GM19397 (cell line): Measurements from ENCODE around the gene BMP7.

ENCODE experiments used
- ATAC-seq: cut with Tn5 transposase; IDR thresholded peaks from one replicate; pipeline ENCODE4 v1.9.1; 2021; ENCODE audit warnings: mild to moderate bottlenecking, moderate library complexity; ENCODE audit not compliant: unreplicated experiment

Gene BMP7

DNA sequence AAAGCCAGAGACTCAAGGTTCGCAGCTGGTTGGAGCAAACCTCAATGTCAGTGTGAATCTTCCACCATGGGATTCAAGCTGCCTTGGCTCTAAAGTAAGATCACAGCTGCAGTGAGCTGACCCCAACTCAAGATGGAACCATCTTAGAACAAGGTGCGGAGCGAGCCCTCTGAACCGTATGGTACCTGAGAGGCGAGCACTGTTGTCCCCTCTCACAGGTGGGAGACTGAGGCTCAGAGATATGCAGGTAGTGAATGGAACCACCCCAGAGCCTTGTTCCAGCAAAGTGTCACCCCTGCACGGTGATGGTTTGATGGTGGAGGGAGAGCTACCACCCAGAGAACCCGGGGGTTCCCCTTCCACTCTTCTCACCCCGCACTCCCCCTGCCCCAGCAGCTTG lies 52.5 kb downstream of the BMP7 start:
- no peak for ATAC-seq

DNA sequence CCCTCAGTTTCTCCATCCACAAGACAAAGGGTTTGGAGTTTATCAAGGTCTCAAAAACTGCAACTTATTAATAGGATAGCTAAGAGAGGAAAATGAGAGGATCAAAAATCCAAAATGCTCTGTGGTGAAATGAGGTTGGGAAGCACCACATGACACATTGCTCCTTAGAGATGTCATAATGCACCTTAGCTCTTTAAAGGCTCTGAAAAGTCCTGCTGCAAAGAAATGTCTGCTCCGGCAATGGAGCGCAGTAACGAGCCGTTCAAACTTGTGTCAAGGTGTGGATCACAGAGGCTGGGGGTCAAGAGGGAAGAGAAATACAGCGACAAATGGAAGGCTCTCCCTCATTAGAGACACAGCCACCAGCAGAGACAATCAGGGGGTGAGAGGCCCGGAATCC lies 53.1 kb downstream of the BMP7 start:
- ATAC-seq = no peak

DNA sequence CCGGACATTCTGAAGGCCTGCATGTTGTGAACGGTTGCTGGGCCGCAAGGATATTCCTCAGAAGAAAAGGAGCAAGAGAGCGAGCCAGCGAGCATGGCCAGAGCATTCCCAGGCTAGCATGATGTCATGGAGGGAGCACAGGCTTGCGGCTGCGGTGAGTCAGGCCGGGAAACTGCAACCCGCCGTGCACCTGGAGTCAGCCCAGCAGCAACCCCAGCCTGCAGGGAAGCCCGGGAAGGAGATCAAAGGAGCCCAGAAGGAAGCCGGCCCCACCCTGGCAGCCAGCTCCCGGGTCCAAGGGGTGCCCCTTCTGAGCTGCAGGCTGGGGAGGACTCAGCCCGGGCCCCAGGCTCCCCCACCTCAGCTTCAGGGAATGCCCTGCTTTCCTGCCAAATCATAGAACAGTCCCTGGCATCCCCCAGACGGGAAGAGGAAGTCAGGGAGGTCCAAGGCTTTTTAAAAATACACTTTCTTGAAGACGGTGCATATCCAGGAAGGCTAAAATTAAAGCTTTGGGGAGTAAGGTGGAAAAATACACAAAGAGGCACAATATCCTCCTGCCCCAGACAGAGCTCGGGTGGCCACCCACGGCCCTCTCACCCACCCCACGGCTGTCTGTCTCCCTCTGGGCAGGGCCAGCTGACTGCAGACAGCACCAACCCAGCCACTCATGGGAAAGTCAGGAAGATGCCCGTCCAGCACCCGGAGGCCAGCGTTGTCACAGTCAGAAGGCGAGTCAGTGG lies 53.7 kb downstream of the BMP7 start:
- ATAC-seq = no peak

DNA sequence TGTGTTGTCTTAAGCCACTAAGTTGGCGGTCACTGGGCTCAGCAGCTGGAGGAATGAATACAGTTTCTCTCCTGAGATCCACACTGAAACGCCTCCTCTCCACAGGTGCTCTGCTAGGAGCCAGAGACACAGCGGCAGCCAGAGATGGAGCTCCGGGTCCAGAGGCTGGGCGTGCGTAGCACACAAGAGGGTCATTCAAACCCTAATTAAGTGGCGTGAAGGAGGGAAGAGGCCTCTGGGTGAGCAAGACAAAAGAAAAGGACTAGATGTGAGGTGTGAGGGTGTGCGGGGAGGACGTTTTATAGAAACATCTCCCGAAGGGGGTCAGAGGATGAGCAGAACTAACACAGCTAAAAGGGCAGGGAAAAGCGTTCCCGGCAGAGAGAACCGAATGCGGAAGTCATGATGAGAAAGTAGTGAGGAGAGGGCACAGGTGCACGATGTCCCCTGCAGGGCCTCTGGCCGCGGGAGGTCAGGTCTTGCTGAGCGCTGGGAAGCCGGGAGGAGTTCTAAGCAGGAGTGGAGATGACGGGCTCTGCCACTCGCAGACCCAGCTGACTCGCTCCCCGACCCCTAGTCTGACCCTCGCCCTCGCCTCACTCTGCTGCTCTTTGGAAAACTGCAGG lies 54.4 kb downstream of the BMP7 start:
- no peak for ATAC-seq

DNA sequence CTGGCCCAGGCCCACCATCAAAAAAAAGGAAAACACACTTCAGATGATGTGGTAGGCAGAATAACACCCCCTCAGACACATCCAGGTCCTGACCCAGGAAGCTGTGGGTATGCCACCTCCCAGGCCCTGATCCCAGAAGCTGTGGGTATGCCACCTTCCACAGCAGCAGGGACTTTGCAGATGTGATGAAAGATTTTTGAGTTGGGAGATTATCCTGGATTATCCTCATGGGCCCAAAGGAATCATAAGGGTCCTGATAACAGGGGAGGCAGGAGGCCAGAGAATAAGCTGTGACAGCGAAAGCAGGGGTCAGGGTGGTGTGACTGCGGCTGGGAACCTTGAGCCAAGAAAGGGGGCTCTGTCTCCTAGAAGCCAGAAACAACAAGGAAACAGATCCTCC lies 55.0 kb downstream of the BMP7 start:
- ATAC-seq = no peak

DNA sequence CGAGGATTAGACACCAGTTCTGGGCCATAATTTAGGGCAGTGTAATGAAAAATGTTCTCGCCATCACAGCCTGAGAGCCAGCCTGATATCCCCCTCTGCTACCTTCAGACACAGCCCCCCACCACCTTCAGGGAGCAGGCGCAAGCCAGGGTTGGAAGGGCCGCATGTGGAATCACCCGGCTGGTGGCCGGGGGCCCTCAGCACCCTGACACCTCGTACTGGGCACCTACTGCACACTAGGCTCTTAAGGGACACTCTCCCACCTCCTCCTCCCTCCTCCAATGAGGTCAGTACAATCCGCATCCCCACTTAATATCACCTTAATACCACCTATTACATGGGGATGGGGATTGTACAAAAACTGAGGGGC lies 55.5 kb downstream of the BMP7 start:
- no peak for ATAC-seq

DNA sequence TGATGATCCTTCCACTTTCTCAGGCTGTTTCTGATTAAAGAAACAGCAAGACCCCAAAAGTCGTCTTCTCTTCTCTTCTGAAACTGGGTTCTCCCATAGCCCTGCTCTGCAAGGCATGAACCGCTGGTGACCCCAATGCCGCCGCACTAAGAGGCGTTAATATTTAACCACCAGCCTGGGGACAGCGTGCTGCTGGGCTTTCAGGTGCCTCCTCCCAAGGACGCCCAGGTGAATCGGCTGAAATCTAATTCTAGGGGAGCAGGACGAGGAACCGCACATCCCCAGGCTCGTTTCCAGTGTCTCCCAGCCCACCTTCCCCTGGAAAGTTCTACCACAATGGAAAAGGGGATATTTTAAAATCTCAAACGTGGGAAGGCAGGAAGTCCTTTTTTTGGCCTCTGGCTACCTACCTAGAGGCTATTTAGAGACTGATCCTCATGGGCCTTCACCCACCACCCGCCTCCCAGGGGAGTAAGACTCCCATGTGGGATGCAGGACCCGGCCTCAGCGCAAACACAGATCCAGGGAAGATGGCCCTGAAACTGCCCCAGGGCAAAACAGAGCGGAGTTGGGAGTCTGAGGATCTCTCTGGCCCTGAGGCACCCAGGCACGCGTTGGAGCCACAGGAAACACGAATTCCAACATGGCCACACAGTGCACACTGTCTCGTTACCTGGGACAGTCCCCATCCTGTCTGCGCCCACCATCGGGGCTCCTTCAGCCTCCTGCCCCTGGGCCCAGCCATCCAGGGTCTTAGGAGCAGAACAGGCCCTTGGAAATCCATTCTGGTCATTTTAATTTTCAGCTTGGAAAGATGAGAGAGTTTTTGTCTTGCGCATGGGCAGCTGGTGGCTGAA lies 56.2 kb downstream of the BMP7 start:
- ATAC-seq = no peak

DNA sequence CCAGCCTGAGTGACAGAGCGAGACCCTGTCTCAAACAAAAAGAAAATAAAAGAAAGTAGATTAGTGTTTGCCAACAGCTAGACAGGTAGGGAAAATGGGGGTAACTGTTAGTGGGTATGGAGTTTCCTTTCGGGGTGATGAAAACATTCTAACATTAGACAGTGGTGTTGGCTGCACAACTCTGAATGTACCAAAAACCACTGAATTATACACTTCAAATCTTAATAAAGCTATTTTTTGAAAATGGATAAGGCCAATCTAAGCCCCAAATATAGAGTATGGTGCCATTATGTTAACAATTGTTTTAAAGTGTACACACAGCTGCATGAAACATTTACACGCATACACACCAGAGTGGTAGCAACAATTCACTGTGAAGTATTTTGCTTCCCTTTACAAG lies 57.0 kb downstream of the BMP7 start:
- ATAC-seq = no peak

DNA sequence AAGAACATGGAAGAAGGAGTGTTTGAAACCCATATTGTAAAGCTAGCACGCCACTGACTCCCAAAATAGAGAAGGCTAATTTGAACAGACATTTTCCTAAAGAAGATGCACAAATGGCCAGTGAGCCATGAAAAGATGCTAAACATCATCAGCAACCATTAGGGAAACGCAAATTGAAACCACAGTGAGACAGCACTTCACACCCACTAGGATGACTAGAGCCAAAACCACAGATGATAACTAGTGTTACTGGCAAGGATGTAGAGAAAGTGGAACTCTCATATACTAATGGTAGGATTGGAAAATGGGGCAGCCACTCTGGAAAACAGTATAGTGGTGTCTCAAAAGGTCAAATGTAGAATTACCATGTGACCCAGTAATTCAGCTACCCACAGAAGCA lies 58.2 kb downstream of the BMP7 start:
- ATAC-seq = no peak

DNA sequence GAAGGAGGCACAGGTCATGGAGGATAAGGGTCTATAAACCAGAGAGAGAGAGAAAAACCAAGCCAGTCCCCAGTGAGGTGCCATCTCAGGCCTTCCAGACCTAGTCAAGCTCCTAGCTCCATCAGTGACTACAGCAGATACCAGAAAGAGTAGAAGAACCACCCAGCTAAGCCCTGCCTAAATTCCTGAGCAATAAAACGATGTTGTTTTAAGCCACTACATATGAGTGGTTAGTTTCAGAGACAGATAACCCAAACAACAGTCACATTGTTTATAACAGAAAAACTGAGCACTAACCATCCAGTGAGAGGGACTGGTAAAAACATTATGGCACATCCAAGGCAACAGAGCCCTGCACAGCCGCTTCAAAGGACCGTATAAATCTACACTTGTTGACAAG lies 59.2 kb downstream of the BMP7 start:
- no peak for ATAC-seq

DNA sequence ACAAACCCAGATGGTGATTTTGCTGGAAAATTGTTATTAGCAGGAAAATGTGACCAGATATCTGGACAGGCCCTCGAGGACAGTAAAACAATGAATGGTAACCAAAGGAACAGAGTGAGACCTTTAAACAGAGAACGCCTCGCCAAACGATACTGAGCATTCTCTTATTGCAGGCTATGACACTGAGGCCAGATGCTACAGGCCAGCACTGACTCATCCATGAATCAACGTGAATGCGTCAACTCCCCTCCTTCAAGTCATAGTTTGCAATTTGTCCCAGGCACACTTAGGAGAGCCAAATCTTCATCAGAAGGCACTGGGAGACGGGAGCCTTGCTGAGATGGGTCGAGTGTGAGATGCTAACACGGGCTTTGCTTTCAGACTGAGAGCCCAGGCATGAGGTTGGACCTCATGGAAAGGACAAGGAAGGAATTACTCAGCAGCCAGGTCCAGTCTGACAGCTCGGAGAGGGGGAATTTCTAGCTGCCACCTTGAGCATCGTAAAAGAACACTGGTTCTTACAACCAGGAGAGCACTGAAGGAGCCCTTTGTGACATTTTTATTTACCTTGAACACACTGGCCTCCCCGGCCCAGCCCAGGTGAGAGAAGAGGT lies 60.7 kb downstream of the BMP7 start:
- ATAC-seq = no peak

DNA sequence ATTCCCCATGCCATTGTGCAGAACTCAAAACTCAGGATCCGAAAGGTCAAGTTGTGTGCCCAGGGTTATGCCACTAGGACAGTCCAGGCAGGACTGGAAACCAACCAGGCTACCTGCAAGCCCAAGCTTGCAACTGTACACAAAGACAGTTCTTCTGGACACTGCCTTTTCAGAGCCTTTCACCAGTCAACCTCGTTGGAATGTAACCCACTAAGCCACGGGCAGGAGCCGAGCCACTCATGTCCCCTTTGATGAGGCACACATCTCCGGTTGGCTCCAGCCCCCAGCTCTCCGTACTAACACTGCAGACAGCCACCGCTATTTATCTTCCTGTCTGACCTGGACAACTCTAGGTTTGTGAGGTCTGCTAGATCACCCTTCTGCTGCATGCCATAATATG lies 62.5 kb downstream of the BMP7 start:
- ATAC-seq = no peak

DNA sequence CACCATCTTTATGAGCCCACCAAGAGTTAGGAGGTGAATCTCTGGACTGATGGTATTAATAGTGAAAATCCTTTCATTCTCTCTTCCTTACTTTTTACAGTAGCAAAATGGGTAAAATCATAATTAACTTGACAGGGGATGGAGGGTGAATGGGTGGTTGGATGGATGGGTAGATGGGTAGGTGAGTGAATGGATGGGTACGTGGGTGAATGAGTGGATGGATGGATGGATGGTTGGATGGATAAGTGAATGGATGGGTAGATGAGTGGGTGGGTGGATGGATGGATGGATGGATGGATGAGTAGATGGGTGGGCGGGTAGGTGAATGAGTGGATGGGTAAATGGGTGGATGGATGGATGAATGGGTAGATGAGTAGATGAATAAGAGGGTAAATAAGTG lies 63.2 kb downstream of the BMP7 start:
- no peak for ATAC-seq

DNA sequence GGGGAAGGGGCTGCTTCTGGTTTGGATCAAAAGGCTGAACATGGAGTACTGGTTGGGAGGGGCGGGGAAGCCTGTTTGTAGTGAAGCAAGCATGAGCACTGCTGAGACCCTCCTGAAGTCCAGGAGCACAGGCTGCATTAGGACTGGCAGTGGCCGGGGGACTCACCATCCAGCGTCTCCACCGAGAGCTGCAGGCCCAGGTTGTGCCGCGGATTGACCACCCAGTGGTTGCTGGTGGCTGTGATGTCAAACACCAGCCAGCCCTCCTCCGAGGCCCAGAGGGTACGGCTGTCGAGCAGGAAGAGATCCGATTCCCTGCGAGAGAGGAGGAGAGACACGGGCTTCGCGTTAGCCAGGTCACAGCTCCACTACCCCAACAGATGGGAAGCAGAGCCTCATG lies 64.1 kb downstream of the BMP7 start:
- no peak for ATAC-seq

DNA sequence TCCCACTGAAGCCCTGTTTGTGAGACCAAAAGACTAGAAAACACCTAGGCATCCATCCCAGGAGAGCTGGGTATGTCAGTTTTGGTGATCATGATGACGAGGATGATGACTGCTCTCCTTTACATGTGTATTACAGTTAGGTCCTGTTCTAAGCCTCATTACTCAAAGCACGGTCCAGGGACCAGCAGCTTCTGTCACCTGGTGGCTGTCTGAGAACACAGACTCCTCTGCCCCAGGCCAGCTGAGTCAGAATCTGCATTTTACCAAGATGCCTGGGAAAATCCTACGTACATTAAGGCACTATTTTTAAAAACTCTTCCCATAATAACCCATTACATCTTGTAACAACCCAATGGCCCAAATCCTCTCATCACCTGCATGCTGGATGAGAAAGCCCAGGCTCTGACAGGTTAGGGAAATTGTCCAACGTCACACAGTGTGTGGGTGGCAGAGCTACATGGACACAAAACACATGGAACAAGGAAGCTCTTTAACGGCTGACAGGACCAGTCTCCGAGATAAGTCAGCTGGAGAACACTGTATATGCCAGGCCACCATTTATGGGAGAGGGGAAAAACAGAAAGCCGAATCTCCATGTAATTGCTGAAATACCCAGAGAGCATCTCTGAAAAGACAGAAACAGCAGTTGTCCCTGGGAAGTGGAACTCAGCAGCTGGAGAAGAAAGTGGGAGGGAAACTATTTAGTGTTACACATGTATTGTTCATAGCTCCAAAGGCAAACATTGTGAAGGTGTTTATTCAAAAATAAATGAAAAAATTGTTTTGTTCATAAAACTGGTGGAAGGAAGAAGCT lies 65.4 kb downstream of the BMP7 start:
- ATAC-seq = no peak

DNA sequence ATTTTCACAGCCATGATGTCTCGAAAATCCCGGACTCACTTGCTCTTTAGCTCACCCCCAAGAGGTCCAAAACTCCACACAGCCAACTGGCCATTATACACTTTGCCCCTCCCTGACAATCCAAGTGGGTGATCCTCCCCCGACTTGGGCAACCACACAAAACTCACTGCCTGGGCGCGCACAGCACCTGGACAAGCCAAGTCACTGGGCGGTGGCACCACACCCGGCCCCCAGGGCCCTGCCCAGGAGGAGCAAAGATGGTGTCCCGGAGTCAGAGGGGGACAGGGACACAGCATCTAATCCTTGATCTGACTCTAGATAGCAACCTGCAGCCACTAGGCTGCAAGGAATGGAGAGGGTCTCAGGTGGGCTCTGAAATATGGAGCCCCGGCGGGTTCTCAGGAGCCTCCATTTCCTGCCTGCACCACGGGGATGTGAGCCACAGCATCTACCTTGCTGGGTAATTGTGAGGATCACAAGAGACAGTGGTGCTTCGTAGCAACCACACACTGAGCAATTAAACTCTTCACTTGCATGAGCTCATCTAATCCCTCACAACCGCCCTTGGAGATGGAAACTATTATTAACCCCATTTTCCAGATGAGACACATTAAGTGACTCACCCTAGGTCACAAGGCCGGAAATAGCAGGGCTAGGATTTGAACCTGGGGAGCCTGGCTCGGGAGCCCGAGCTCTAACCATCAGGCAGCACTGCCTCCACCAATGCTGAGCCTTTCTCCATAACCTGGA lies 66.6 kb downstream of the BMP7 start:
- no peak for ATAC-seq

DNA sequence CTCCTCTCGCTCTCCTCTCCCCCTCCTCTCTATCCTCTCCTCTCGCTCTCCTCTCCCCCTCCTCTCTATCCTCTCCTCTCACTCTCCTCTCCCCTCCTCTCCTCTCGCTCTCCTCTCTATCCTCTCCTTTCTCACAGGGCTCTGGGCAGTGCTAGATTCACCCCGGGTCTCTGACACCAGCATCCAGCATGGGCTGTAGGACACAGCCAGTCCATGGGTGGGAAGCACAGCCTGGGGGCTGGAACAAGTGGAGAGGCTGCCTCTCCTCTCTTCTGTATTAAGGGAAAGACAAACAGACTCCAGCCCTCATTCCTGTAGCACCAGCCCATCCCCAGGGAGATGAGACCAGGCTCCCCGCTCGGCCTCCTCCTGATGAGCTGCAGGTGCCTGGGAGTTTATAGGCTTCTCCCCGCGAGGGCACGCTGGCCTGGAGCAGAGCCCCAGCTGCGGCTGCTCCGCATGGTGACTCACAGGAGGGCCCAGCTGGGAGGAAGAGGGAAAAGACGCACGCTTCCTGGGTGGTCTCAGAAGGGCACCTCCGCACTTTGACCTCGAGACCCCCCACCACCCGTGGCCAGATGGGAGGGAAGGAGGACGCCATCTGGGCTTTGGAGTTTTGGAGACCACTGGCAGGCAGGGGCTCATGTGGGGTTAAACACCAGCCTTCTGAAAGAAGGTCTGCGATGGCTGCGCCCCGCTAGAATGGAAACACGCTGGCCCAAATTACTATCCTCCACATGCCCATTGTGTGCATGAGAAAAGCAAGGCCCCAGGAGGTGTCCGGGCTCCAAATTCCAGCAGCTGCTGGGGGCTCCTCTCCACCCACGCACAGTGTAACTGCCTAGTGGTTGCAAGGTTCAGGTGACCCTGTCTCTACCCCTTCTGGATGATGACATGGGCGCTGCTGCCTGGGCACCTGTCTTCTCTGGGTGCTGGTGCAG lies 68.0 kb downstream of the BMP7 start:
- ATAC-seq = no peak

DNA sequence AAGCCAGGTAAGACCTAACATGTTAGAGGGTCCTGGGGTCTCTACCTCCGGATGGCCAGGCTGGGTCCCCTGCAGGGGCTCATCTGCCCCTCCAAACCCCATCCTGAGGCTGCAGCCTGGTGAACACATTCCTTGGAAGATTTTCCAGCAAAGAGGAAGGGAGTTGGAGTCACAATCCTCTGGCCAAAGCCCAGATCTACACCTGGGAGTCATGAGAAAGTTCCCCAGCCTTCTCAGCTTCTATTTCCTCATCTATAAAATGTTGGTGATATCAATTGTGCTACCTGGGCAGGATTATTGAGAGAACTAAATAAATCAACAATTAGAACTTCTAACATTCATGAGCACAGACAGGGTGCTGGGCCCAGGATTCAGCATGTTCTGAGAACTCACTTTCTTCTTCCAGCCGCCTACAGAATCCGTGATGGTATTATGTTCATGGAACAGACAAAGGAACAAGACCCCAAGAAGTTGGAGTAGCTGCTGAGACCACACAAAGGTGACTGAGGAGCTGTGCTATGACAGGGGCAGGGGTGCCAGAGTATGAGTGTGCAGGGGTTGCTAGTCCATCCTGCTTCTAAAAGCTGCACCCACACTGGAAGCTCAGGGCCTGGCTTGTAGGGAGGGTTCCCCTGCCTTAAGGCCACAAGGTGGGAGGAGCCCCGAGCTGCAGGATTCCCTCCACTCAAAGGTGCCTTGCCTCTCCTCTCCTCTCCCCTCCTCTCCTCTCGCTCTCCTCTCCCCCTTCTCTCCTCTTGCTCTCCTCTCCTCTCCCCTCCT lies 68.9 kb downstream of the BMP7 start:
- no peak for ATAC-seq
